ENCODE measurements around the gene PGAP6. TPM values are rescaled to one million over a fixed set of nuclear protein-coding genes. Genes with fewer than 3 reads are reported as not detected.
A peak's percentile ranks its signal among the peaks of the same experiment; 100 is the strongest.
"Not testable (repeated sequence)": the region's sequence is repeated elsewhere in the genome, so short reads cannot be mapped to it uniquely, and the experiment has no call there.

The PGAP6 gene
- total and polyA plus RNA-seq, 7 experiments from 2014 or later = 17.0 to 107 (median 52.4) TPM

DNA sequence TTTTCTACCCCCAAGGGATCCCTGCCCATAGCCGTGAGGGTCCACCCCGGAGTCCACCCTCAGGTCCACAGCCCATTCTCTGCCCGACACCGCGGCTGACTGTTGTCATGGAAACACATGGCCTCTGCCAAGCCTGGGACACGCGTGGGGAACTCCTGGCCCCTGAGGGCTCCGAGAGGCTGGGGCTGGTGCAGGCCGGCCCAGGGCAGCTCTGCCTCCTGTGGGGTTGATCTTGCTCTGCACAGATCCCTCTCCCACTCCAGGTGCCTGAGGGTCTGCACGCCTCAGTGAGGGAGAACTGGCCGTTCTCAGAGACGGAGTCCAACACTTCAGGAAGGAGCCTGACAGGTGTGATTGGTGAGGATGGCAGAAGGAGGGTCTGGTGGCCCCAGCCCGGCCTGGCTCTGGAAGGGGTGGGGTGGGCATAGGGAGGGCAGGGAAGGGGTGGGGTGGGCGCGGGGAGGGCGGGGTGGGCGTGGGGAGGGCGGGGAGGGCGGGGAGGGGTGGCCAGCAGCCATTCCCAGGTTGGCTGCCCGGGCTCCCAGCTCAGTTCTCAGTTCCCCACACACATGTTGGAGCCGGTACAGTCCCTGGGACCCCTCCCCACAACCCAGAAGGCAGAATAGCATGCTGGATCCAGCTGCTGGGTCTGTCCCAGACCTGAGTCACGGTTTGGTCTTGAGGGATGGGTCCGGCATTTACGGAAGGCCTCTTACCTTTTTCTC lies 17.9 kb downstream of the PGAP6 start:
- no peaks in the 10 kb centered on the region for H3K27me3 ChIP-seq (ENCODE audit: control insufficient read depth in 2 of 2, insufficient read depth in 2 of 2, low read length in 2 of 2)
- peaks cover 0 to 4% (median 0%) of the 10 kb centered on the region in 5 donors for H3K27me3 Mint-ChIP-seq
- no peak overlapping the region for H3K4me3 Mint-ChIP-seq
- intact Hi-C loops (cut with micrococcal nuclease) = loop anchor here in 1 of 2 donors (2.0 kb wide), 1 partner anchor 183 kb away; the partner anchor contains the start of gene HBQ1
- peaks cover 0 to 28% (median 0%) of the 10 kb centered on the region in 3 experiments for H3K36me3 ChIP-seq (ENCODE audit: control insufficient read depth in 2 of 3, insufficient read depth in 3 of 3, low read length in 3 of 3)
- H3K9me3 ChIP-seq (ENCODE audit: control insufficient read depth in 2 of 3, low read length in 3 of 3) = no peaks in the 10 kb centered on the region
- H3K36me3 Mint-ChIP-seq = peaks cover 0 to 7% (median 3%) of the 10 kb centered on the region in 5 donors
- no peaks in the 10 kb centered on the region for H3K9me3 Mint-ChIP-seq
- ChIA-PET POLR2A (interaction anchor here (1.7 kb wide), 1 partner anchor 15 kb away, joined by 3 read pairs; no protein-coding TSS in a partner anchor), CTCF (interaction anchor here (0.7 kb wide), 1 partner anchor 257 kb away, joined by 3 read pairs; no protein-coding TSS in a partner anchor)
- no peak for DNase-seq
- H3K4me1 ChIP-seq (ENCODE audit: control insufficient read depth in 2 of 2, insufficient read depth in 2 of 2, low read length in 2 of 2) = no peaks in the 10 kb centered on the region
- H3K27ac ChIP-seq (ENCODE audit: low read depth, low read length) = no peak overlapping the region
- ATAC-seq = no peak
- H3K4me3 ChIP-seq (ENCODE audit: low read length) = no peak overlapping the region
- H3K4me1 Mint-ChIP-seq = peaks cover 0 to 10% (median 6%) of the 10 kb centered on the region in 7 donors
- peak overlapping the region in 1 of 9 donors; percentile 24 for H3K27ac Mint-ChIP-seq

DNA sequence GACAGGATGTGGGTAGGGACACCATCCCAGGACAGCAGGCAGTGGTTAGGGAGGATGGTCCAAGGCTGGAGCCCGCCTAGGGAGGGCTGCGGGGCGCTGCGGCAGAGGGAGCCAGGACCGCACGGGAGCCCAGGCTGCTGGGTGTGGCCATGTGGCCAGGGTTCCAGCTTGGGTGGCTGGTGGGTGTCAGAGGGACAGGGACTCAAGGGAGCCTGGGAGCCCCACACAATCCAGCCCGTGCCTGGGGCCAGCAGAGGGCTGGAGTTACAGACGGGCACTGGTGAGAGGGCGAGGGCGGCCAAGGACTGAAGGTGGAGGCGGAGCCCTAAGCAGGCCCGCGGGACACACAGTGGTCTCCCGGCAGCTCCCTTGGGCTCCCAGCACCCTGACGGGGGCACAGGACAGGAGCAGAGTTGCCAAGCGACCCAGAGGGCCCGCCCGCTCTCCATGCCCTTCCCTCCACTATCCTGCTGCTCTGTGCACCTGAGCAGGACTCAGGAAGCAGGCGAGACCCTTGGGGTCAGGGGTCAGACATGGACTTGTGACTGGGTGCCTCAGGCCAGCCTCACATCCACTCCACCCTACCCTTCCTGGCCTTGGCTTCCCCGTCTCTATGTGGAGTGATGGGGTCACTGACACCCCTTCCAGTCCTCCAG lies 18.5 kb downstream of the PGAP6 start:
- intact Hi-C loops (cut with micrococcal nuclease) = loop anchor here in 1 of 2 donors (2.0 kb wide), 1 partner anchor 182 kb away; the partner anchor contains the start of gene HBQ1
- H3K4me3 Mint-ChIP-seq = no peak overlapping the region
- H3K36me3 Mint-ChIP-seq = peaks cover 0 to 7% (median 3%) of the 10 kb centered on the region in 5 donors
- CTCF ChIA-PET = interaction anchor here (0.8 to 2.5 kb wide), 4 partner anchors 17 to 297 kb away, joined by 4 to 35 read pairs (median 14); no protein-coding TSS in a partner anchor
- H3K27me3 Mint-ChIP-seq = peaks cover 0 to 4% (median 0%) of the 10 kb centered on the region in 5 donors
- no peak overlapping the region for H3K27ac ChIP-seq (ENCODE audit: low read depth, low read length)
- H3K27ac Mint-ChIP-seq = peak overlapping the region in 1 of 9 donors; percentile 24
- no peak for ATAC-seq
- H3K27me3 ChIP-seq (ENCODE audit: control insufficient read depth in 2 of 2, insufficient read depth in 2 of 2, low read length in 2 of 2) = no peaks in the 10 kb centered on the region
- no peaks in the 10 kb centered on the region for H3K9me3 Mint-ChIP-seq
- peaks cover 0 to 21% (median 0%) of the 10 kb centered on the region in 3 experiments for H3K36me3 ChIP-seq (ENCODE audit: control insufficient read depth in 2 of 3, insufficient read depth in 3 of 3, low read length in 3 of 3)
- no peak for DNase-seq
- POLR2A ChIA-PET = interaction anchor here (1.5 to 2.2 kb wide), 4 partner anchors 16 to 256 kb away, joined by 3 to 10 read pairs (median 6); partner anchors contain the start of gene FAM234A
- H3K4me1 Mint-ChIP-seq = peaks cover 0 to 10% (median 6%) of the 10 kb centered on the region in 7 donors
- H3K4me1 ChIP-seq (ENCODE audit: control insufficient read depth in 2 of 2, insufficient read depth in 2 of 2, low read length in 2 of 2) = no peaks in the 10 kb centered on the region
- H3K4me3 ChIP-seq (ENCODE audit: low read length) = no peak overlapping the region
- H3K9me3 ChIP-seq (ENCODE audit: control insufficient read depth in 2 of 3, low read length in 3 of 3) = no peaks in the 10 kb centered on the region

DNA sequence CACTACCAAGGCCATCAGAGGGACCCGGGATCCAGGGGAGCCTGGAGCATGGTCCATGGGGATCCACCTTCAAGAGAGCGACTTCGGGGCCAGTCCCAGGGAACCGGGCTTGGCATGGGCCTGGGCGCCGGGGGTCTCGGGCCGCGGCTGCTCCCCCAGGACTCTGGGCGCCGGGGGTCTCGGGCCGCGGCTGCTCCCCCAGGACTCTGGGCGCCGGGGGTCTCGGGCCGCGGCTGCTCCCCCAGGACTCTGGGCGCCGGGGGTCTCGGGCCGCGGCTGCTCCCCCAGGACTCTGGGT lies 19.1 kb downstream of the PGAP6 start:
- H3K4me1 Mint-ChIP-seq; H3K27ac Mint-ChIP-seq; H3K4me3 ChIP-seq (ENCODE audit: low read length); DNase-seq; ATAC-seq; H3K27me3 Mint-ChIP-seq; H3K27ac ChIP-seq (ENCODE audit: low read depth, low read length); H3K27me3 ChIP-seq (ENCODE audit: control insufficient read depth in 2 of 2, insufficient read depth in 2 of 2, low read length in 2 of 2); H3K36me3 Mint-ChIP-seq; H3K9me3 ChIP-seq (ENCODE audit: control insufficient read depth in 2 of 3, low read length in 3 of 3); H3K4me1 ChIP-seq (ENCODE audit: control insufficient read depth in 2 of 2, insufficient read depth in 2 of 2, low read length in 2 of 2); H3K9me3 Mint-ChIP-seq; H3K4me3 Mint-ChIP-seq: not testable (repeated sequence)
- CTCF ChIA-PET = interaction anchor here (0.6 to 2.5 kb wide), 9 partner anchors 14 to 297 kb away, joined by 3 to 35 read pairs (median 6); no protein-coding TSS in a partner anchor
- POLR2A ChIA-PET = interaction anchor here (1.3 to 2.2 kb wide), 6 partner anchors 16 to 255 kb away, joined by 3 to 10 read pairs (median 4); partner anchors contain the start of gene FAM234A
- H3K36me3 ChIP-seq (ENCODE audit: control insufficient read depth in 2 of 3, insufficient read depth in 3 of 3, low read length in 3 of 3) = peaks cover 0 to 15% (median 0%) of the 10 kb centered on the region in 3 experiments
- intact Hi-C loops (cut with micrococcal nuclease) = loop anchor here (1.0 to 2.0 kb wide), 7 partner anchors 9 to 297 kb away; partner anchors contain the start of gene HBQ1 (in 2 of the 2)

DNA sequence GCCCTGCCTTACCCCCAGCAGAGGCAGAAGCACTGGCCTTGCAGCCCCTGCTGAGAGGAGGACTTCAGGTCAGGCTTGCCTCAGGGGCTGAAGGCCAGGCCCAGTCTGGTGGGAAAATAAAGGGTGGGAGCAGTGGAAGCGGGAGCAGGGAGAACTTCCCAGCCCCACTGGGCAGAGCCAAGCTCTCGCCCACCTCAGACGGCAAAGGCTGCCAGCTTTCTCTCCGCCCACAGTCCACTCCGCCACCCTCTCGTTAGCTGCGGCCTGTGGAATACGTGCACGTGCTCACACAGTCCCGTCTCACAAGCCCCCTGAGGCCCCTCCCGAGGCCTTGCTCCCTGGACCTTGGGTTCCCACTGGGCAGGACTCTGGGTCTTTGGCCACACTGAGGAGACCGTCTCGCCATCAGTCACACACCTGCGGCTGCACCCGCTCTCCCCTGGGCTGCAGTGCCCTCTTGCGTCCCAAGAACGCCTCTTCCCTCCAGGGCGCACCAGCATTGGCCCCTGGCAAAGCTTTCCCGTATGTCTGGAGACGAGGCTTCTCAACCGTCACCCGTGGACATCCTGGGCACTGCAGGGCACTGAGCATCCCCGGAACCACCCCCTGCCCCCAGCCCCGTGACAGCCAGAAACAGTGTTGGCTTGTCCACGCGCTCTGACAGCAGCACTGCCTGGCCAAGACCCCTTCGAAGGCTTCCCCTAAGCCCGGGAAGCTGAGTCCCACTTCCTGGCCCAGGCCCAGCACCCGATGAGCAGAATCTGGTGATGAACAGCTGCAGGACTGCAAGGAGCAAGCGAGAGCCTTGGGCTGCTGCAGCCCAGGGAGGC lies 19.7 kb downstream of the PGAP6 start:
- Histone ChIP-seq H3K27me3 (ENCODE audit: control insufficient read depth in 2 of 2, insufficient read depth in 2 of 2, low read length in 2 of 2) (no peaks in the 10 kb centered on the region), H3K9me3 (ENCODE audit: control insufficient read depth in 2 of 3, low read length in 3 of 3) (no peaks in the 10 kb centered on the region), H3K4me1 (ENCODE audit: control insufficient read depth in 2 of 2, insufficient read depth in 2 of 2, low read length in 2 of 2) (no peaks in the 10 kb centered on the region), H3K27ac (ENCODE audit: low read depth, low read length) (no peak overlapping the region), H3K4me3 (ENCODE audit: low read length) (no peak overlapping the region), H3K36me3 (ENCODE audit: control insufficient read depth in 2 of 3, insufficient read depth in 3 of 3, low read length in 3 of 3) (peaks cover 0 to 9% (median 0%) of the 10 kb centered on the region in 3 experiments)
- Mint-ChIP-seq H3K27ac (peak overlapping the region in 7 of 9 donors; percentile 32 to 84 (median 69)), H3K9me3 (no peaks in the 10 kb centered on the region), H3K27me3 (peaks cover 0 to 4% (median 0%) of the 10 kb centered on the region in 5 donors), H3K4me1 (peaks cover 0 to 12% (median 6%) of the 10 kb centered on the region in 7 donors), H3K4me3 (peak overlapping the region in 8 of 10 donors; percentile 12 to 77 (median 54)), H3K36me3 (peaks cover 0 to 6% (median 1%) of the 10 kb centered on the region in 5 donors)
- ATAC-seq (peak; percentile 92), DNase-seq (peak; percentile 43 to 74 (median 70))
- CTCF ChIA-PET = interaction anchor here (0.6 to 2.5 kb wide), 13 partner anchors 9 to 296 kb away, joined by 3 to 35 read pairs (median 4); partner anchors contain the start of gene LUC7L
- POLR2A ChIA-PET = interaction anchor here (0.5 to 2.2 kb wide), 7 partner anchors 17 to 255 kb away, joined by 3 to 10 read pairs (median 3); partner anchors contain the start of gene FAM234A
- intact Hi-C loops (cut with micrococcal nuclease) = loop anchor here (1.0 to 2.0 kb wide), 7 partner anchors 9 to 297 kb away; partner anchors contain the start of gene HBQ1 (in 2 of the 2)

DNA sequence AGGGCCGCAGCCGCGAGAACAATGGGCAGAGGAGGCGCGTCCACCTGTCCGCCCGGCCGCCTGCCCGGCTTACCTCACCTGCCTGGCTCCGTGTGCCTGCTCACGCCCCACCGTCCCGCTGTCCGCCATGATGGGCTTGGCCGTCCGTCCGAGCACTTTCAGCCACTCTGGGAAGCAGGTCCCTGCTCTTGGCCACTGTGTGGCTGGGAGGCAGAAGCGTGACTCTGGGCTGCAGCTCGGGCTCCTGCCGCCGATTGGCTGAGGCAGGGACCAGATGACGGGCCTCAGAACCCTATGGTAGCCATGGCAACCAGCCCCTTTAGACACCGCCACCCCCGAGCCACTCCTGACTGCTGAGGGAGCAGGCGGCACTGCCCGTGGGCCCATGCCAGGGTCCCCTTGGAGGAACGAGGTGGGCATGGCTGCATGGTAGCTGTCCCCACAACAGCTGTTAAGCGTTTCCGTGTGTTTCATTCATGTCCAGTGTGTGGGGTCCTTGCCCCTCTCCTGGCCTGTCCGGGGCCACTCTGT lies 20.4 kb downstream of the PGAP6 start:
- no peaks in the 10 kb centered on the region for H3K9me3 Mint-ChIP-seq
- POLR2A ChIA-PET = interaction anchor here (1.3 to 2.2 kb wide), 4 partner anchors 19 to 254 kb away, joined by 3 to 10 read pairs (median 6); no protein-coding TSS in a partner anchor
- ATAC-seq = no peak
- peaks cover 0 to 4% (median 0%) of the 10 kb centered on the region in 5 donors for H3K27me3 Mint-ChIP-seq
- intact Hi-C loops (cut with micrococcal nuclease) = no loop called here
- CTCF ChIA-PET = interaction anchor here (0.6 to 2.5 kb wide), 9 partner anchors 10 to 295 kb away, joined by 3 to 35 read pairs (median 6); partner anchors contain the start of gene LUC7L
- no peak overlapping the region for H3K4me3 Mint-ChIP-seq
- Histone ChIP-seq H3K27ac (ENCODE audit: low read depth, low read length) (no peak overlapping the region), H3K4me3 (ENCODE audit: low read length) (no peak overlapping the region), H3K36me3 (ENCODE audit: control insufficient read depth in 2 of 3, insufficient read depth in 3 of 3, low read length in 3 of 3) (peaks cover 0 to 3% (median 0%) of the 10 kb centered on the region in 3 experiments), H3K4me1 (ENCODE audit: control insufficient read depth in 2 of 2, insufficient read depth in 2 of 2, low read length in 2 of 2) (peaks cover 3 to 5% of the 10 kb centered on the region in 2 donors), H3K9me3 (ENCODE audit: control insufficient read depth in 2 of 3, low read length in 3 of 3) (no peaks in the 10 kb centered on the region), H3K27me3 (ENCODE audit: control insufficient read depth in 2 of 2, insufficient read depth in 2 of 2, low read length in 2 of 2) (no peaks in the 10 kb centered on the region)
- H3K27ac Mint-ChIP-seq = no peak overlapping the region
- peaks cover 0 to 15% (median 6%) of the 10 kb centered on the region in 7 donors for H3K4me1 Mint-ChIP-seq
- H3K36me3 Mint-ChIP-seq = no peaks in the 10 kb centered on the region
- DNase-seq = no peak
